HepG2 (cell line): Measurements from ENCODE around the gene UCN. TPM values are rescaled to one million over a fixed set of nuclear protein-coding genes. Genes with fewer than 3 reads are reported as not detected.
A peak's percentile ranks its signal among the peaks of the same experiment; 100 is the strongest.

Source experiments
- EP300 ChIP-seq, 3 experiments: sonication (generic) in 1 of 3; formaldehyde crosslinking in 1 of 3; IDR thresholded peaks; 2 replicates each; pipeline versions ENCODE4 v1.5.1 to v1.6.1; 2011 to 2020; ENCODE audit warnings: low read depth in 2 of 3, low read length in 2 of 3, borderline replicate concordance in 1 of 3, improper control_type of control experiment in 1 of 3, mild to moderate bottlenecking in 1 of 3, missing genetic modification reagents in 1 of 3, moderate library complexity in 1 of 3
- FOXJ3 ChIP-seq: sonication (generic); formaldehyde crosslinking; IDR thresholded peaks from 2 replicates; pipeline ENCODE4 v1.4.0; 2020; ENCODE audit warnings: missing genetic modification reagents, mild to moderate bottlenecking, borderline replicate concordance
- HMG20A ChIP-seq: IDR thresholded peaks from 2 replicates; pipeline ENCODE4 v1.6.1; 2016; ENCODE audit warnings: borderline replicate concordance
- KDM2A ChIP-seq: sonication (generic); formaldehyde crosslinking; IDR thresholded peaks from 2 replicates; pipeline ENCODE4 v1.4.0; 2020; ENCODE audit warnings: low read depth, missing genetic modification reagents, borderline replicate concordance
- KLF9 ChIP-seq: IDR thresholded peaks from 2 replicates; pipeline ENCODE4 v1.6.1; 2016; ENCODE audit warnings: low read depth
- LBX2 ChIP-seq: sonication (generic); formaldehyde crosslinking; IDR thresholded peaks from 2 replicates; pipeline ENCODE4 v1.5.0; 2020; ENCODE audit warnings: missing genetic modification reagents, mild to moderate bottlenecking, borderline replicate concordance
- MATR3 ChIP-seq: sonication (generic); formaldehyde crosslinking; IDR thresholded peaks from 2 replicates; pipeline ENCODE4 v1.4.0; 2020; ENCODE audit warnings: missing genetic modification reagents
- POLR2AphosphoS5 ChIP-seq: IDR thresholded peaks from 2 replicates; pipeline ENCODE4 v1.6.1; 2012; ENCODE audit warnings: low read depth, low read length
- RBAK ChIP-seq: sonication (generic); formaldehyde crosslinking; IDR thresholded peaks from 2 replicates; pipeline ENCODE4 v1.5.1; 2020; ENCODE audit warnings: mild to moderate bottlenecking, missing genetic modification reagents
- RBFOX2 ChIP-seq: fragments of 200-400 bp; formaldehyde crosslinking; IDR thresholded peaks from 2 replicates; pipeline ENCODE4 v1.6.1; 2017; ENCODE audit warnings: low read depth, mild to moderate bottlenecking, low read length
- SOX5 ChIP-seq: IDR thresholded peaks from 2 replicates; pipeline ENCODE4 v1.6.1; 2016; ENCODE audit warnings: borderline replicate concordance
- TCF7 ChIP-seq: sonication (generic); IDR thresholded peaks from 2 replicates; pipeline ENCODE4 v1.6.1; 2016; ENCODE audit warnings: antibody characterized with exemption, low read depth
- TOPORS ChIP-seq: sonication (generic); formaldehyde crosslinking; IDR thresholded peaks from 2 replicates; pipeline ENCODE4 v1.8.0; 2023; ENCODE audit warnings: mild to moderate bottlenecking, missing genetic modification reagents
- ZBTB3 ChIP-seq: sonication (generic); formaldehyde crosslinking; IDR thresholded peaks from 2 replicates; pipeline ENCODE4 v1.4.0; 2020; ENCODE audit warnings: low read depth, mild to moderate bottlenecking, moderate library complexity, missing genetic modification reagents, borderline replicate concordance
- ZBTB37 ChIP-seq: sonication (generic); formaldehyde crosslinking; IDR thresholded peaks from 2 replicates; pipeline ENCODE4 v1.4.0; 2020; ENCODE audit warnings: mild to moderate bottlenecking, missing genetic modification reagents
- ZFAT ChIP-seq: sonication (generic); formaldehyde crosslinking; conservative IDR thresholded peaks from 2 replicates; pipeline ENCODE4 v1.8.1; 2023; ENCODE audit warnings: missing genetic modification reagents, inconsistent platforms
- ZFP1 ChIP-seq: IDR thresholded peaks from 2 replicates; pipeline ENCODE4 v1.6.1; 2016
- ZNF256 ChIP-seq: sonication (generic); formaldehyde crosslinking; conservative IDR thresholded peaks from 2 replicates; pipeline ENCODE4 v1.4.0; 2020; ENCODE audit warnings: missing genetic modification reagents
- ZNF460 ChIP-seq: sonication (generic); formaldehyde crosslinking; IDR thresholded peaks from 2 replicates; pipeline ENCODE4 v1.5.1; 2020; ENCODE audit warnings: missing genetic modification reagents, mild to moderate bottlenecking, borderline replicate concordance
- ZNF562 ChIP-seq: sonication (generic); formaldehyde crosslinking; IDR thresholded peaks from 2 replicates; pipeline ENCODE4 v1.8.0; 2022; ENCODE audit warnings: missing genetic modification reagents, borderline replicate concordance
- ZNF646 ChIP-seq: sonication (generic); formaldehyde crosslinking; IDR thresholded peaks from 2 replicates; pipeline ENCODE4 v1.9.0; 2021; ENCODE audit warnings: mild to moderate bottlenecking, missing genetic modification reagents
- ZNF703 ChIP-seq: sonication (generic); formaldehyde crosslinking; IDR thresholded peaks from 2 replicates; pipeline ENCODE4 v1.5.1; 2020; ENCODE audit warnings: missing genetic modification reagents, mild to moderate bottlenecking, moderate library complexity, borderline replicate concordance
- polyA plus RNA-seq, 8 experiments: library from polyadenylated mRNA; depleted of rRNA in 3 of 8; stranded (reverse) in 7 of 8; unstranded in 1 of 8; fragments of >200 nt; fragmentation: Illumina TruSeq in 4 of 8; extraction: Trizol in 4 of 8; gene quantifications; 2 replicates each; pipeline versions ENCODE4 v1.2.1 to v1.2.3, GENCODE V29; 2011 to 2016; ENCODE audit warnings: low read depth in 4 of 8, missing spikeins in 1 of 8, mixed read lengths in 1 of 8; ENCODE audit not compliant: insufficient read depth in 1 of 8
- total RNA-seq, 5 experiments: library from RNA; depleted of rRNA; stranded (reverse); fragments of >200 nt; fragmentation: Illumina TruSeq; extraction: Trizol; gene quantifications; 2 replicates each; pipeline ENCODE4 v1.2.3, GENCODE V29; 2016; ENCODE audit warnings: low read depth in 1 of 5

Gene UCN
- total and polyA plus RNA-seq, 2 of the 13 experiments (the other 11 are each of a cell fraction or from before 2014, with no cell fraction given) = 1.2 to 2.3 TPM

- TF ChIP-seq MATR3 (CRISPR knock-in tag) = no peak
- 0 out of 2 replicates have a peak, but pooled peaks have one; percentile 52 for TF ChIP-seq LBX2
- TF ChIP-seq TOPORS = no peak
- TF ChIP-seq EP300 (IDR thresholded peaks at IDR 0.05; ENCODE audit: low read depth in 2 of 2, low read length in 2 of 2) = peak in 1 of 2 experiments; percentile 55; a peak in 3 of 4 replicates
- TF ChIP-seq EP300 (CRISPR knock-in tag; IDR thresholded peaks at IDR 0.05; ENCODE audit: borderline replicate concordance) = peak; percentile 48
- TF ChIP-seq SOX5 (CRISPR knock-in tag) = peak; percentile 67
- TF ChIP-seq KDM2A (CRISPR knock-in tag) = peak; percentile 80
- TF ChIP-seq ZFP1 = peak; percentile 62; the same call in 1 of the 2 replicates
- TF ChIP-seq ZNF256 (CRISPR knock-in tag) = peak; percentile 64; the same call in 1 of the 2 replicates
- TF ChIP-seq ZBTB3 = peak; percentile 97
- no peak for TF ChIP-seq TCF7
- TF ChIP-seq POLR2AphosphoS5 = peak; percentile 76
- TF ChIP-seq KLF9 (CRISPR knock-in tag) = no peak
- peak; percentile 97 for TF ChIP-seq ZNF703 (CRISPR knock-in tag)
- no peak for TF ChIP-seq RBAK (CRISPR knock-in tag)
- no peak for TF ChIP-seq ZNF460 (CRISPR knock-in tag)
- no peak for TF ChIP-seq ZNF646 (CRISPR knock-in tag)
- 0 out of 2 replicates have a peak, but pooled peaks have one; percentile 36 for TF ChIP-seq ZFAT
- TF ChIP-seq FOXJ3 (CRISPR knock-in tag) = no peak; the same call in 1 of the 2 replicates
- no peak for TF ChIP-seq HMG20A (CRISPR knock-in tag)
- peak; percentile 31; the same call in 1 of the 2 replicates for TF ChIP-seq ZBTB37 (CRISPR knock-in tag)
- no peak for TF ChIP-seq ZNF562 (CRISPR knock-in tag)
- peak; percentile 94 for TF ChIP-seq RBFOX2
These were observed 48.3 kb upstream of the UCN start, which contains the start of gene GTF3C2 (continued) for GRCh38 chr2:27356382-27357181.
